ENCODE data around the gene DMC1. TPM values are rescaled to one million over a fixed set of nuclear protein-coding genes. Genes with fewer than 3 reads are reported as not detected.
A peak's percentile ranks its signal among the peaks of the same experiment; 100 is the strongest.
"Not testable (repeated sequence)": the region's sequence is repeated elsewhere in the genome, so short reads cannot be mapped to it uniquely, and the experiment has no call there.

DMC1 gene
- total RNA-seq, 6 experiments from 2014 or later = 2.4 to 6.3 (median 3.3) TPM

DNA sequence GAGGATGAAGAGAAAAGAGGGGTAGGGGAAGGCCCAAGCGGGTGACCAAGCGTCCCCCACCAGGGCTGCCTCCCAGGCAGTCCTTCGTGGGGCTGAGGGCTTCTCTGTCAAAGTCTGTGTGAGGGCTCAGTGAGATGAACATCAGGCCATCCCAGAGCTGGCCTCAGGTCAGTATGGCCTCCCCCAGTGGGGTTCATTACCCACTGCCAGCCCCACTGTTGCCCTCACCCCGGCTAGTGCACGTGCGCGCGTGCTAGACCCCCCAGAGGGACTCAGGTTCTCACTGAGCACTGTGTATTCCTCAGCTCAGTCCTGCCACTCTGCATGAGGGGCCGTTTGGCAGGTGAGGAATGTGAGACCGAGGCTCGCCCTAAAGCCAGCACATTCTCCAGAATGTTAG is 98.7 kb downstream of the DMC1 start:
- TF ChIP-seq, protein P1, sequence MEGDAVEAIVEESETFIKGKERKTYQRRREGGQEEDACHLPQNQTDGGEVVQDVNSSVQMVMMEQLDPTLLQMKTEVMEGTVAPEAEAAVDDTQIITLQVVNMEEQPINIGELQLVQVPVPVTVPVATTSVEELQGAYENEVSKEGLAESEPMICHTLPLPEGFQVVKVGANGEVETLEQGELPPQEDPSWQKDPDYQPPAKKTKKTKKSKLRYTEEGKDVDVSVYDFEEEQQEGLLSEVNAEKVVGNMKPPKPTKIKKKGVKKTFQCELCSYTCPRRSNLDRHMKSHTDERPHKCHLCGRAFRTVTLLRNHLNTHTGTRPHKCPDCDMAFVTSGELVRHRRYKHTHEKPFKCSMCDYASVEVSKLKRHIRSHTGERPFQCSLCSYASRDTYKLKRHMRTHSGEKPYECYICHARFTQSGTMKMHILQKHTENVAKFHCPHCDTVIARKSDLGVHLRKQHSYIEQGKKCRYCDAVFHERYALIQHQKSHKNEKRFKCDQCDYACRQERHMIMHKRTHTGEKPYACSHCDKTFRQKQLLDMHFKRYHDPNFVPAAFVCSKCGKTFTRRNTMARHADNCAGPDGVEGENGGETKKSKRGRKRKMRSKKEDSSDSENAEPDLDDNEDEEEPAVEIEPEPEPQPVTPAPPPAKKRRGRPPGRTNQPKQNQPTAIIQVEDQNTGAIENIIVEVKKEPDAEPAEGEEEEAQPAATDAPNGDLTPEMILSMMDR (IDR thresholded peaks at IDR 0.05) = no peak
- H3K36me3 Mint-ChIP-seq (ENCODE audit: low read depth) = no peaks in the 10 kb centered on the region
- no peak overlapping the region for H3K4me3 Mint-ChIP-seq
- no peaks in the 10 kb centered on the region for H3K9me3 Mint-ChIP-seq
- no peak for DNase-seq
- H3K27me3 Mint-ChIP-seq (ENCODE audit: insufficient read depth) = peaks cover 3% of the 10 kb centered on the region; the same call in 1 of the 2 replicates
- H3K4me1 Mint-ChIP-seq (ENCODE audit: low read depth) = peaks cover 9% of the 10 kb centered on the region
- no peak overlapping the region for H3K27ac Mint-ChIP-seq

DNA sequence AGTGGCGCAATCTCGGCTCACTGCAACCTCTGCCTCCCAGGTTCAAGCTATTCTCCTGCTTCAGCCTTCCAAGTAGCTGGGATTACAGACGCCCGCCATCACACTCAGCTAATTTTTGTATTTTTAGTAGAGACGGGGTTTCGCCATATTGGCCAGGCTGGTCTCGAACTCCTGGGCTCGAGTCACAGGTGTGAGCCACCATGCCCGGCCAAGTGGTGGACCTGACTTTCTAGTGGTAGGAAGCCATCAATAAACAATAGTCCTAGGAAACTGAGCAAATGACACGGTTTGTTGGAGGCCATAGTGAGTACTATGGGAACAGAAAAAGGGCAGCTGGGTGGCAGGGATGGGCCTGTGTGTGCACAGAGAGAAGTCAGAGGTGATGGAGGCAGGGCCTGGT is 99.8 kb downstream of the DMC1 start:
- H3K27ac Mint-ChIP-seq; H3K9me3 Mint-ChIP-seq; H3K4me3 Mint-ChIP-seq; H3K36me3 Mint-ChIP-seq (ENCODE audit: low read depth); DNase-seq; H3K4me1 Mint-ChIP-seq (ENCODE audit: low read depth); H3K27me3 Mint-ChIP-seq (ENCODE audit: insufficient read depth): not testable (repeated sequence)

DNA sequence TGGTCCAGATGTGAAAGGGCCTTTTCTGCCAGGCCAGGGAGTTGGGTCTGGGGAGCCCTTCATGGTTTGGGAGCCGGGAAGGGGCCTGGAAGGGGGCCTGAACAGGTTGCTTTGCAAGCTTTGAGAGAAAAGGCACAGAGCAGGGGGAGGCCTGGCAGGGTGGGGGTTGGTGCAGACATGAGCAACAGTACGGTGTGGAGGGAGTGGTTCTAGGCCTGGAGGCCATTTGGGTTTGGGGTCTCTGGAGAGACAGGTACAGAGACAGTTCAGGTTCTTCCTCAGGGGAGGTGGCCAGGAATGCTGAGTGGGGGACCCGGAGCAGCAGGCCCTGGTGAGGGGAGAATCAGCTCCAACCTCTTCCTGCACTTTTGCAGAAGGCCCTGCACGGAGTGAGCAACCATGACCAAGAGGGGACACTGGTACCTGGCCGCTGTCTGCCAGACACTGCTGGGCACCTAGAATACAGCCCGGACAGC is 100.6 kb downstream of the DMC1 start:
- peaks cover 9% of the 10 kb centered on the region for H3K4me1 Mint-ChIP-seq (ENCODE audit: low read depth)
- TF ChIP-seq, protein P1 (IDR thresholded peaks at IDR 0.05) = no peak
- H3K4me3 Mint-ChIP-seq = peak overlapping the region; percentile 92
- no peaks in the 10 kb centered on the region for H3K36me3 Mint-ChIP-seq (ENCODE audit: low read depth)
- peak overlapping the region; percentile 93; the same call in 1 of the 2 replicates for H3K27ac Mint-ChIP-seq
- H3K9me3 Mint-ChIP-seq = no peaks in the 10 kb centered on the region
- DNase-seq = no peak
- H3K27me3 Mint-ChIP-seq (ENCODE audit: insufficient read depth) = peaks cover 3% of the 10 kb centered on the region; the same call in 1 of the 2 replicates

Other genes starting within 250 kb of the DMC1 start
- not detected for gene KCNJ4, start 115.0 kb downstream of the DMC1 start, total RNA-seq (2021; fragmentation: NEBNext Ultra II Directional; extraction: Animal tissue kit (Norgen Biotek cat#: 25700))
- 100 to 1,000 TPM; 138 to 187 (median 172) TPM for gene KDELR3, start 102.1 kb downstream of the DMC1 start, total RNA-seq (2021; fragmentation: NEBNext Ultra II Directional; extraction: Animal tissue kit (Norgen Biotek cat#: 25700))
- 100 to 1,000 TPM; 211 to 246 (median 220) TPM for gene DDX17, start 63.9 kb downstream of the DMC1 start, total RNA-seq (2021; fragmentation: NEBNext Ultra II Directional; extraction: Animal tissue kit (Norgen Biotek cat#: 25700))
- under 1 TPM; 0.41 to 0.88 (median 0.80) TPM for gene FAM227A, start 86.2 kb upstream of the DMC1 start, total RNA-seq (2021; fragmentation: NEBNext Ultra II Directional; extraction: Animal tissue kit (Norgen Biotek cat#: 25700))
- gene CBY1, start 86.5 kb upstream of the DMC1 start, total RNA-seq (2021; fragmentation: NEBNext Ultra II Directional; extraction: Animal tissue kit (Norgen Biotek cat#: 25700)) = 10 to 100 TPM; 21.9 to 32.4 (median 25.9) TPM
- gene TOMM22, start 111.8 kb upstream of the DMC1 start, total RNA-seq (2021; fragmentation: NEBNext Ultra II Directional; extraction: Animal tissue kit (Norgen Biotek cat#: 25700)) = 100 to 1,000 TPM; 121 to 141 (median 132) TPM
- gene JOSD1, start 130.8 kb upstream of the DMC1 start, total RNA-seq (2021; fragmentation: NEBNext Ultra II Directional; extraction: Animal tissue kit (Norgen Biotek cat#: 25700)) = 10 to 100 TPM; 37.8 to 44.6 (median 41.0) TPM
- 10 to 100 TPM; 32.1 to 40.8 (median 38.4) TPM for gene GTPBP1, start 135.8 kb upstream of the DMC1 start, total RNA-seq (2021; fragmentation: NEBNext Ultra II Directional; extraction: Animal tissue kit (Norgen Biotek cat#: 25700))
- 100 to 1,000 TPM in 3 of 6 experiments, 10 to 100 TPM in 3; 90.4 to 104 (median 100.0) TPM for gene SUN2, start 185.8 kb upstream of the DMC1 start, total RNA-seq (2021; fragmentation: NEBNext Ultra II Directional; extraction: Animal tissue kit (Norgen Biotek cat#: 25700))
- 10 to 100 TPM in 2 of 6 experiments, 1 to 10 TPM in 4; 8.6 to 11.5 (median 9.8) TPM for gene DNAL4, start 224.0 kb upstream of the DMC1 start, total RNA-seq (2021; fragmentation: NEBNext Ultra II Directional; extraction: Animal tissue kit (Norgen Biotek cat#: 25700))